ENCODE data around the gene CHI3L1. TPM values are rescaled to one million over a fixed set of nuclear protein-coding genes. Genes with fewer than 3 reads are reported as not detected.

CHI3L1 gene
- total RNA-seq, 1 experiment from 2014 or later: not detected

DNA sequence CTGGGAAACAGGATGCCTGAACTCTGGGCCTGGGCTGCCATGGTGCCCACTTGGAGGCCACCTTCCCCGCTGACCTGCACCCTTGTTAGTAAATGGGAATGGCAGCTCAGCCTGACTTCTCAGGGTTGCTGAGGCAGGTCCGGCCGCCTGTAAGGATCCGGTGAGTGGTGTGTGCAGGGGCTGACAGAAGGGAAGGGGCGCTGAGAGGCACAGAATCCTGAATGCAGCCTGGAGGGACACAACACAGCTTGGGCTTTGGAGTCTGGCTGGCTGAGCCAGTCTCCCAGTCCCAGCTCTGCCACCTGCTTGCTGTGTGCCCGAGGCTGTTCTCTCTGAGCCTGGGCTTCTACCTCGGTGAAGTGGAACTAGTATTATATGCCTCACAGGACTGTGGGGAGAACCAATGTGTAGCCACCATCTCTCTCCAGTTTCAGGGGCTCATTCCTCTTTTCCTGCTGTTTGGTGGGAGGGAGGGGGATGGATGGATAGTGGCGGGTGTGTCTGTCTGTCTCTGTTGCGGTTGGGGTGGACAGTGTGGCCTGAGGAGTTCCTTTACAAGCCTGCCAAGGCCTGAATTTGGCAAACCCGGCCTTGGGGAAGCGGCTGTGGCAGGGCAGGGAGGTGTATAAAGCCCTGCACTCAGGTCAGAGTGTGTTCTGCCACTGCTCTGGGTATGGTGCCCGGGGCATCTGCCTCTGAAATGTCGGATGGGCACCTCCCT lies 41.0 kb downstream of the CHI3L1 start:
- TF ChIP-seq ELF1 (IDR thresholded peaks at IDR 0.05; ENCODE audit: borderline replicate concordance, low read depth): no peak
- TF ChIP-seq, protein P1, sequence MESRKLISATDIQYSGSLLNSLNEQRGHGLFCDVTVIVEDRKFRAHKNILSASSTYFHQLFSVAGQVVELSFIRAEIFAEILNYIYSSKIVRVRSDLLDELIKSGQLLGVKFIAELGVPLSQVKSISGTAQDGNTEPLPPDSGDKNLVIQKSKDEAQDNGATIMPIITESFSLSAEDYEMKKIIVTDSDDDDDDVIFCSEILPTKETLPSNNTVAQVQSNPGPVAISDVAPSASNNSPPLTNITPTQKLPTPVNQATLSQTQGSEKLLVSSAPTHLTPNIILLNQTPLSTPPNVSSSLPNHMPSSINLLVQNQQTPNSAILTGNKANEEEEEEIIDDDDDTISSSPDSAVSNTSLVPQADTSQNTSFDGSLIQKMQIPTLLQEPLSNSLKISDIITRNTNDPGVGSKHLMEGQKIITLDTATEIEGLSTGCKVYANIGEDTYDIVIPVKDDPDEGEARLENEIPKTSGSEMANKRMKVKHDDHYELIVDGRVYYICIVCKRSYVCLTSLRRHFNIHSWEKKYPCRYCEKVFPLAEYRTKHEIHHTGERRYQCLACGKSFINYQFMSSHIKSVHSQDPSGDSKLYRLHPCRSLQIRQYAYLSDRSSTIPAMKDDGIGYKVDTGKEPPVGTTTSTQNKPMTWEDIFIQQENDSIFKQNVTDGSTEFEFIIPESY (IDR thresholded peaks at IDR 0.05; ENCODE audit: extremely low read depth, insufficient replicate concordance, low read length): no peak
- TF ChIP-seq ZNF274 (IDR thresholded peaks at IDR 0.05; ENCODE audit: low read depth, low read length): no peak
- no peak overlapping the region for H3K9ac ChIP-seq (ENCODE audit: low read length)
- intact Hi-C loops (cut with micrococcal nuclease): no loop called here
- no TSS peak for BruUV-seq (replicated peaks)
- H3K9me2 ChIP-seq (ENCODE audit: insufficient read depth): no peaks in the 10 kb centered on the region
- RAD21 ChIA-PET (ENCODE audit: low non-redundant PET in 1 of 2, low total read pairs in 2 of 2, uncharacterized antibody in 2 of 2, unreplicated experiment in 2 of 2): no interaction called here
- no peaks in the 10 kb centered on the region for H4K20me1 ChIP-seq (ENCODE audit: insufficient read depth)
- H3K27ac ChIP-seq (ENCODE audit: low read depth, low read length): no peak overlapping the region
- no peaks in the 10 kb centered on the region for H3K79me2 ChIP-seq (ENCODE audit: insufficient read depth, low read length)
- CTCF ChIA-PET: no interaction called here
- no peak overlapping the region for H3K4me3 ChIP-seq (replicated peaks in 1 of 2; ENCODE audit: low read depth in 1 of 2, low read length in 2 of 2)
- DNase-seq (ENCODE audit: low read depth, low spot score) (no peak), ATAC-seq (no peak)
- POLR2A ChIA-PET: no interaction called here
- no peak overlapping the region for H3K4me2 ChIP-seq (ENCODE audit: low read length)
- no peaks in the 10 kb centered on the region for H3K9me3 ChIP-seq (ENCODE audit: control insufficient read depth in 1 of 2, insufficient read depth in 1 of 2, low read depth in 1 of 2, low read length in 2 of 2)
- H2AFZ ChIP-seq (ENCODE audit: low read depth, low read length, poor library complexity, severe bottlenecking): no peak overlapping the region
- no peaks in the 10 kb centered on the region for H3K27me3 ChIP-seq (ENCODE audit: insufficient read depth, low read length)
- peaks cover 0 to 7% of the 10 kb centered on the region in 2 experiments; a peak in 2 of 4 replicates for H3K4me1 ChIP-seq (ENCODE audit: control insufficient read depth in 1 of 2, insufficient read depth in 2 of 2, low read length in 2 of 2)
- no peaks in the 10 kb centered on the region for H3K36me3 ChIP-seq (ENCODE audit: control insufficient read depth in 1 of 2, insufficient read depth in 2 of 2, low read length in 2 of 2)

DNA sequence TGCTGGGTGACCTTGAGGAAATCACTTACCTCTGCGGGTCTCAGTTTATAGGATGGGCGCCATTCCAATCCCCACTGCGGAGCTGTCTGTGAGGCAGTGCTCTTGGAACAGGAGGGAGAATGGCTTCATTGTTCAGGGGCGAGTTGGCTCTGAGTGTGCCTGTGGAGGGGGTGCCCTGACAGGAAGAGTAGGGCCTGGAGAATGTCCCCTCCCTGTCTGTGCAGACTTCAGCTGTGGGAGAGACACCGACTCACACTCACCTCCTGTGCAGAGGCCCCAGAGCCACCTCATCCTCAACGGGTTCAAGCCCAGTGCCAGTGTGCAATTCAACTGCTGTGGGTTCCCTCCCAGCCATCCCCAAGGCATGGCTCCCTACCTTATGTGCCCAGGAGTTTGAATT lies 41.8 kb downstream of the CHI3L1 start:
- ChIA-PET POLR2A (no interaction called here), CTCF (no interaction called here), RAD21 (ENCODE audit: low non-redundant PET in 1 of 2, low total read pairs in 2 of 2, uncharacterized antibody in 2 of 2, unreplicated experiment in 2 of 2) (no interaction called here)
- BruUV-seq (replicated peaks): no TSS peak
- Histone ChIP-seq H3K36me3 (ENCODE audit: control insufficient read depth in 1 of 2, insufficient read depth in 2 of 2, low read length in 2 of 2) (no peaks in the 10 kb centered on the region), H3K27ac (ENCODE audit: low read depth, low read length) (no peak overlapping the region), H3K4me2 (ENCODE audit: low read length) (0 out of 2 replicates have a peak overlapping the region, but pooled peaks have one; percentile 8), H4K20me1 (ENCODE audit: insufficient read depth) (no peaks in the 10 kb centered on the region), H3K79me2 (ENCODE audit: insufficient read depth, low read length) (no peaks in the 10 kb centered on the region), H3K9me2 (ENCODE audit: insufficient read depth) (no peaks in the 10 kb centered on the region), H3K9ac (ENCODE audit: low read length) (no peak overlapping the region), H3K27me3 (ENCODE audit: insufficient read depth, low read length) (no peaks in the 10 kb centered on the region), H3K4me3 (replicated peaks in 1 of 2; ENCODE audit: low read depth in 1 of 2, low read length in 2 of 2) (no peak overlapping the region), H3K9me3 (ENCODE audit: control insufficient read depth in 1 of 2, insufficient read depth in 1 of 2, low read depth in 1 of 2, low read length in 2 of 2) (no peaks in the 10 kb centered on the region), H3K4me1 (ENCODE audit: control insufficient read depth in 1 of 2, insufficient read depth in 2 of 2, low read length in 2 of 2) (peaks cover 0 to 7% of the 10 kb centered on the region in 2 experiments; a peak in 2 of 4 replicates), H2AFZ (ENCODE audit: low read depth, low read length, poor library complexity, severe bottlenecking) (no peak overlapping the region)
- DNase-seq (ENCODE audit: low read depth, low spot score): no peak
- ATAC-seq: peak; percentile 58
- intact Hi-C loops (cut with micrococcal nuclease): no loop called here
- no peak for TF ChIP-seq TCF7L2 (IDR thresholded peaks at IDR 0.05; ENCODE audit: borderline replicate concordance, extremely low read depth, insufficient read depth, insufficient read length)
- TF ChIP-seq POLR2A (IDR thresholded peaks at IDR 0.05; ENCODE audit: borderline replicate concordance, extremely low read depth, insufficient read depth, insufficient read length): no peak
- no peak for TF ChIP-seq RAD21 (IDR thresholded peaks at IDR 0.05; ENCODE audit: low read depth)
- no peak for TF ChIP-seq EGR1 (IDR thresholded peaks at IDR 0.05; ENCODE audit: low read depth)
- TF ChIP-seq EZH2phosphoT487 (IDR thresholded peaks at IDR 0.05; ENCODE audit: borderline replicate concordance): no peak
- no peak for TF ChIP-seq EZH2 (IDR thresholded peaks at IDR 0.05)
- no peak for TF ChIP-seq ZNF274 (IDR thresholded peaks at IDR 0.05; ENCODE audit: low read depth, low read length)
- TF ChIP-seq, protein P1 (IDR thresholded peaks at IDR 0.05; ENCODE audit: extremely low read depth, insufficient replicate concordance, low read length): no peak
- TF ChIP-seq, protein P2, sequence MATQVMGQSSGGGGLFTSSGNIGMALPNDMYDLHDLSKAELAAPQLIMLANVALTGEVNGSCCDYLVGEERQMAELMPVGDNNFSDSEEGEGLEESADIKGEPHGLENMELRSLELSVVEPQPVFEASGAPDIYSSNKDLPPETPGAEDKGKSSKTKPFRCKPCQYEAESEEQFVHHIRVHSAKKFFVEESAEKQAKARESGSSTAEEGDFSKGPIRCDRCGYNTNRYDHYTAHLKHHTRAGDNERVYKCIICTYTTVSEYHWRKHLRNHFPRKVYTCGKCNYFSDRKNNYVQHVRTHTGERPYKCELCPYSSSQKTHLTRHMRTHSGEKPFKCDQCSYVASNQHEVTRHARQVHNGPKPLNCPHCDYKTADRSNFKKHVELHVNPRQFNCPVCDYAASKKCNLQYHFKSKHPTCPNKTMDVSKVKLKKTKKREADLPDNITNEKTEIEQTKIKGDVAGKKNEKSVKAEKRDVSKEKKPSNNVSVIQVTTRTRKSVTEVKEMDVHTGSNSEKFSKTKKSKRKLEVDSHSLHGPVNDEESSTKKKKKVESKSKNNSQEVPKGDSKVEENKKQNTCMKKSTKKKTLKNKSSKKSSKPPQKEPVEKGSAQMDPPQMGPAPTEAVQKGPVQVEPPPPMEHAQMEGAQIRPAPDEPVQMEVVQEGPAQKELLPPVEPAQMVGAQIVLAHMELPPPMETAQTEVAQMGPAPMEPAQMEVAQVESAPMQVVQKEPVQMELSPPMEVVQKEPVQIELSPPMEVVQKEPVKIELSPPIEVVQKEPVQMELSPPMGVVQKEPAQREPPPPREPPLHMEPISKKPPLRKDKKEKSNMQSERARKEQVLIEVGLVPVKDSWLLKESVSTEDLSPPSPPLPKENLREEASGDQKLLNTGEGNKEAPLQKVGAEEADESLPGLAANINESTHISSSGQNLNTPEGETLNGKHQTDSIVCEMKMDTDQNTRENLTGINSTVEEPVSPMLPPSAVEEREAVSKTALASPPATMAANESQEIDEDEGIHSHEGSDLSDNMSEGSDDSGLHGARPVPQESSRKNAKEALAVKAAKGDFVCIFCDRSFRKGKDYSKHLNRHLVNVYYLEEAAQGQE (IDR thresholded peaks at IDR 0.05; ENCODE audit: low read depth): no peak
- no peak for TF ChIP-seq ZFX (IDR thresholded peaks at IDR 0.05)
